Fibroblast of skin of right biceps (primary cell): ENCODE data around the gene F7.
"Not testable (repeated sequence)": the region's sequence is repeated elsewhere in the genome, so short reads cannot be mapped to it uniquely, and the experiment has no call there.

Source experiments
- DNase-seq: peaks from one replicate; pipeline ENCODE4 v3.0.0-alpha.2; 2013

Gene F7

GRCh38 chr13:113073942-113074341, 31.6 kb upstream of the F7 start:
- DNase-seq = no peak

GRCh38 chr13:113074401-113074800, 31.2 kb upstream of the F7 start:
- DNase-seq = no peak

DNA sequence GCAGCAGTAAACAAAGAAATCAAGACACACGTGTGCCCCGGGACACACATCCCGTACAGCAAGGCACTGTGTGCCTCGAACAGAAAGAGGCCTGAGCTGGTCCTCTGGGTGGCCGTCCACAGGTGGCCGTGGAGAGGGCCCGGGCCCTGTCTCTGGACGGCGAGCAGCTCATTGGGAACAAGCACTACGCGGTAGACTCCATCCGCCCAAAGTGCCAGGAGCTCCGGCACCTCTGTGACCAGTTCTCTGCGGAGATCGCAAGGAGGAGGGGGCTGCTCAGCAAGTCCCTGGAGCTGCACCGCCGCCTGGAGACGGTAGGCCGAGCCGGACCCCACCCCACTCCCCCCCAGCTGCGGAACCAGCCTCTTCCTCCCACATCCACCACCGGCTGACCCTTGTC, 30.7 kb upstream of the F7 start:
- no peak for DNase-seq

DNA sequence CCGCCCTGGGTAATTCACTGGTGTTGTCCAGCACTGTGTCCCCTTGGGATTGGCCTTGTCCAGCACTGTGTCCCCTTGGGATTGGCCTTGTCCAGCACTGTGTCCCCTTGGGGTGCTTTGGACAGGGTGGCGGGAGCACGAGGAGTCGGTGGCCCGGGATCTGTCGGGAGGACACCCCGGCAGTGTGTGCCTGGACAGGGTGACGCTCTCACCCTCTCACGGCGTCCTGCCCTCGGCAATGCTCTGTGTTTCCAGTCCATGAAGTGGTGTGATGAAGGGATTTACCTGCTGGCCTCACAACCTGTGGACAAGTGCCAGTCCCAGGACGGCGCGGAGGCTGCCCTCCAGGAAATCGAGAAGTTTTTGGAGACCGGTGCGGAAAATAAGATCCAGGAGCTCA, 29.9 kb upstream of the F7 start:
- no peak for DNase-seq

- DNase-seq = no peak
Measured at GRCh38 chr13:113076681-113077401, 28.8 kb upstream of the F7 start.

DNA sequence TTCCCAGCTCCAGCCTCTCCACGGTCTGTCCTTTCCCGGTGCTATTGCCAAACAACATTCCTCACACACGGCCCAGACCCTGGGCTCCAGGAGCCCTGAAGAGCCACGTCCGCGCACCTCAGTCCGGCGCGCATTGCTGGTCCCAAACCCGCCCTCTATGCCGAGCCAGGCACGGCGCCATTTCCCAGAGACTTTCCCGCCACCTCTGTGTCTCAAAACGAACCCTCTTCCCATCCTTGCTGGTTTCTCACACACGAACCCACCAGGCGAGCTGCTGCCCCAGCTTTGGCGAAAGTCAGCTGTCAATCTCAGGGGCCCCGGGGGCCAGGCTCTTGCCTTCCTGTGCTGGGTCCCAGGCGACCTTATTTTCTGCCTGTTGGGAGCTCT, 28.0 kb upstream of the F7 start:
- no peak for DNase-seq

DNA sequence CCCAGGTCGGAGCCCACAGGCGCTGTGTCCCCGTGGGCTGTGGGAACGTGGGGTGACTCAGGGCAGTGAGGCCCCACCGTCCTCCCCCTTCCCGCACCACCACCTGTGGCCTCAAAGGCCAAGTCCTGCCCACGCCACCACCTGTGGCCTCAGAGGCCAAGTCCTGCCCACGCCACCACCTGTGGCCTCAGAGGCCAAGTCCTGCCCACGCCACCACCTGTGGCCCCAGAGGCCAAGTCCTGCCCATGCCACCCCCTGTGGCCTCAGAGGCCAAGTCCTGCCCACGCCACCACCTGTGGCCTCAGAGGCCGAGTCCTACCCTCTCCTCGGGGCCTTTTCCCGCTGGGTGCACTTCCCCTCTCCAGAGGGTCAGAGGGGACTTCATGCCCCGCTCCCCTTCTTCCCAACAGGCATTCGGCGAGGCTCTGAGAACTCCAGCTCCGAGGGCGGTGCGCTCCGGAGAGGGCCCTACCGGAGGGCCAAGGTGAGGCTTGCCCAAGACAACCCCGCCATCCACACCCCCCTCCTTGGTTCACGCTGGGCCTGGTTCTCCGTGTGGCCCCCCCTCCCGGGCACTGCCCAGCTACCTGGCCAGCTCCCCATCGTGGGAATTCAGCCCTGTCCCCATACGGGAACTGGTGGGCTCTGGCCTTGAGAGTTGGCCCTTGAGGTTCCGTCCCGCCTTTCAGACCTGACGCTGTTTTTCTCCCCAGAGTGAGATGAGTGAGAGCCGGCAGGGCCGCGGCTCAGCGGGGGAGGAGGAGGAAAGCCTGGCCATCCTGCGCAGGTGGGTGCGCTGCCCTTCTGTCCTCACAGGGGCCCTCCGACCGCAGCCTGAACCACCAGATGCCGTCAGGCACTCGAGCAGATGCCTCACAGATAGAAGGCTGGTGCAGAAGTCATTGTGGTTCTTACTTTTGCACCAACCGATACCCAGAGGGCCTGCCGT, 27.4 kb upstream of the F7 start:
- DNase-seq = no peak

GRCh38 chr13:113078902-113079780, 26.4 kb upstream of the F7 start:
- DNase-seq = no peak

DNA sequence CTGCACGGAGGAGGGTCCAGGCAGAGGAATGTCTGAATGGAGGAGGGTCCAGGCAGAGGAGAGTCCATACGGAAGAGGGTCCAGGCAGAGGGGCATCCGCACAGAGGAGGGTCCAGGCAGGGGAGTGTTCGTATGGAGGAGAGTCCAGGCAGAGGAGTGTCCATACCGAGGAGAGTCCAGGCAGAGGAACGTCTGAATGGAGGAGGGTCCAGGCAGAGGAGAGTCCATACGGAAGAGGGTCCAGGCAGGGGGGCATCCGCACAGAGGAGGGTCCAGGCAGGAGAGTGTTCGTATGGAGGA, 25.9 kb upstream of the F7 start:
- not testable (repeated sequence) for DNase-seq

DNA sequence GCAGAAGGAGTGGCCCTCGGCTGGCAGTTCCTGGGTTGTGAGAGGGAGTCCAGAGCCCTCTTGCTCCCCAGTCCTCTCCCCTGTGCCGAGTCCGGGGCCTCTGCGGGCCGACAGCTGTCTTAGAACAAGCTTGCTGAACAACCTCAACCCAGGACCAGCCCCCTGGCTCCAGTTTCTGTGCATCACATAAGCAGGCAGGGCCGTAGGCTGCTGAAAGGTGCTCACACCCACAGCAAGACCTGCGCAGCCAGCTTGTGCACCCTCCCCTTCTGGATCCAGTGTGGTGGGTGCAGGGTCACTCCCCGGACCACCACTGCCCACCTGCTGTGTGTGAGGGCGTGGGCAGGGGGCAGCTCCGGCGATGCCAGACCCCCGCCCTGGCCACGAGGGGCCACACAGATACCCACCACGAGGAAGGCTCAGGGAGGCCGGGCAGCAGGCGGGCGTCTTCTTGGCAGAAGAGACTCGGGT, 25.2 kb upstream of the F7 start:
- DNase-seq = no peak

- DNase-seq = no peak
Measured at GRCh38 chr13:113080901-113081521, 24.6 kb upstream of the F7 start.

GRCh38 chr13:113082198-113083021, 23.2 kb upstream of the F7 start:
- DNase-seq = no peak

DNA sequence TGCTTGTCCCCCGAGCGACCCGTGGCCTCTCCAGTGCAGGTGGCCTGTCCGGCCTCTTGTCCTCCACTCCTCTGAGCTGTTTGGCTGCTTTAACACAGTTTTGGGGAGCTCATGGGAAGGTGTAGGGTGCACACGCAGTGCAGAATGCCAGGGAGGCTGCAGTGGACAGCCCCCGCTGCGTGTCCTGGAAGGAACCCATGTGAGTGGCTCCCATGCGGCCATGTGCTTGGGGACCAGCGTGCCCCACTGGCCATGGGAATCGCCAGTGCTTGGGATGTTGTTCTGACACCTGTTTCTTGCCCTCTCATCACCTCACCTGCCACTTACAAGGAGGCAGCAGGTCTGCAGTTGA, 22.6 kb upstream of the F7 start:
- DNase-seq = no peak

DNA sequence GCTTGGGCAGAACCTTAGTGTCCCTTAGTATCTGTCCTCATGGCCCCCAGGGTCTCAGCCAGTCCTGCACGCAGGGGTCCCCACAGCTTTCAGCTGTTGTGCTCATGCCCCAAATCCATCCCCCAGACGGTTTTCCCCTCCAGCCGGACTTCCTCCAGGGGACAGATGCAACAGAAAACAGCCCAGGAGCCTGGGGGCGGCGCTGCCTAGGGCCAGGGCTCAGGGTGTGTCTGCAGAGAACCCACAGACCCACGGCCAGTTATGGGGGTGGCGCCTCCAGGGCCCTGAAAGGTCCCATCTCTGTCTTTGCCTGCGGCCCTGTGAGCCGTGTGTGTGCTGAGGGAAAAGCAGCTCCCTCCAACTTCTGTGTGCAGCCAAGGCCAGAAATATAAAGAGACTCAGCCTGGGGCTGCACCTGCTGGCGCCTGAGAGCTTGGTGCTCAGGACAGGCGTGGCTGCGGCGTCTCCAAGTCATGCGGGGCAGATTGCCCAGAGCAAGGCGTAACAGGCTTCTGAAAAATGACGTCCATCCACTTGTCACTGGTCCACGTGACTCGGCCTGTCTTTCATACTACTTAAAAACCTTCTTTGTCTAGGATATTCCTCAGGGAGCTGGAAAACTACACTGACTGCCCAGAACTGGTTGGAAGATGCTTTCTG, 22.1 kb upstream of the F7 start:
- no peak for DNase-seq

DNA sequence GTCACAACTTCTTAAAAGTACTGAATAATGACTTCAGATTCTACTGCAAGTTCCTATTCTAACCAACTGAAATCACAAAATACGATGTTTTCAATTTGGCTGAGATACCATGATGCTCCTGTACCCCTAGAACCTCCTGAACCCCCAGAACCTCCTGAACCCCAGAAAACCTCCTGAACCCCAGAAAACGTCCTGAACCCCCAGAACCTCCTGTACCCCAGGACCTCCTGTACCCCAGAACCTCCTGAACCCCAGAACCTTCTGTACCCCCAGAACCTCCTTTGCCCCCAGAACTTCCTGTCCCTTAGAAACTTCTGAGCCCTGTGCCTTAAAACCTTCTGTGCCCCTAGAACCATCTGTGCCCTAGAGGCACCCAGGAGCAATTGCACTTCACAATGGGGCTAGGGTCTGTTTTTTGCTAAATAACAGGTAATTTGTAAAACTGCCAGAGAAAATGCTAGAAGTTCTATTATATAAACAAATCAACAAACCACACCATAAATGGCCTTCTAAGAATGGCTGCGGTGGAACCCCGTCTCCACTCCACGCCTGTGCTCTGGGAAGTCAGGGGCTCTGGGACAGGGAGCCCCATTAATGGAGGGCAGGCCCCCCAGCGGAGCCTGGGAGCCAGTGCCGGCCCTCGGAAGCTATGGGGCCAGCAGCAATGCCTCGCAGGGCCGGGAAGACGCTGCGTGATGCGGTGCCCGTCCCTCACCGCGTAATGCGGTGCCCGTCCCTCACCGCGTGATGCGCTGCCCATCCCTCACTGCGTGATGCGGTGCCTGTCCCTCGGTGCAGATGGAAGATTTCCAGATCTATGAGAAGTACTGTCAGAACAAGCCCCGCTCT, 21.3 kb upstream of the F7 start:
- no peak for DNase-seq

GRCh38 chr13:113084943-113085540, 20.5 kb upstream of the F7 start:
- no peak for DNase-seq

DNA sequence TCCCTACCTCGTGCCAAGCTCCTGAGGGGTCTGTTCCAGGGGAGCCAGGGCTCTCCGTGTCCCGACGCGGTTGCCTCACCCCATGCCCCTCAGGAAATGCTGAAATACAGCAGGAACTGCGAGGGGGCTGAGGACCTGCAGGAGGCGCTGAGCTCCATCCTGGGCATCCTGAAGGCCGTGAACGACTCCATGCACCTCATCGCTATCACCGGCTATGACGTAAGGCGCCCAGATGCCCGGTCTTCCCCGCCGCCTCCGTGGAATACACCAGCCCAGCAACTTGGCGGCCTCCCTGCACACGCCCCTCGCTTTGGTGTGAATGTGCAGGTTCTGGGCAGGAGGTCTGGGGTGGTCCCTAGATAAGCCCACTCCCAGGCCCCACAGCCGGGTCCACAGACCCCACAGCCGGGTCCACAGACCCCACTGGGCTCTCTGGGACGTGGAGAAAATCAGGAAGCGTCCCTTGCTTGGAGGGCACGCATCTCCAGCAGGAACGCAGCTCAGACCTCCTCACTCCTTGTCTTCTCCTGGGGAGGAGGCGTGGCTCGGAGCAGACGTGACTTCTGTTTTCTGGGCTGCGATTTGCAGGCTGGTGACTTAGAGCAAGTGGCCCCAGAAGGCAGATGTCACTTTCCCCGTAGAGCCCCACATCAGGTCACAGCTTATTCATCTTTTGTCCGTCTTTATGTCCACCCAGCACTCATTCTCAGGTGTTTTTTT, 19.4 kb upstream of the F7 start:
- no peak for DNase-seq

DNA sequence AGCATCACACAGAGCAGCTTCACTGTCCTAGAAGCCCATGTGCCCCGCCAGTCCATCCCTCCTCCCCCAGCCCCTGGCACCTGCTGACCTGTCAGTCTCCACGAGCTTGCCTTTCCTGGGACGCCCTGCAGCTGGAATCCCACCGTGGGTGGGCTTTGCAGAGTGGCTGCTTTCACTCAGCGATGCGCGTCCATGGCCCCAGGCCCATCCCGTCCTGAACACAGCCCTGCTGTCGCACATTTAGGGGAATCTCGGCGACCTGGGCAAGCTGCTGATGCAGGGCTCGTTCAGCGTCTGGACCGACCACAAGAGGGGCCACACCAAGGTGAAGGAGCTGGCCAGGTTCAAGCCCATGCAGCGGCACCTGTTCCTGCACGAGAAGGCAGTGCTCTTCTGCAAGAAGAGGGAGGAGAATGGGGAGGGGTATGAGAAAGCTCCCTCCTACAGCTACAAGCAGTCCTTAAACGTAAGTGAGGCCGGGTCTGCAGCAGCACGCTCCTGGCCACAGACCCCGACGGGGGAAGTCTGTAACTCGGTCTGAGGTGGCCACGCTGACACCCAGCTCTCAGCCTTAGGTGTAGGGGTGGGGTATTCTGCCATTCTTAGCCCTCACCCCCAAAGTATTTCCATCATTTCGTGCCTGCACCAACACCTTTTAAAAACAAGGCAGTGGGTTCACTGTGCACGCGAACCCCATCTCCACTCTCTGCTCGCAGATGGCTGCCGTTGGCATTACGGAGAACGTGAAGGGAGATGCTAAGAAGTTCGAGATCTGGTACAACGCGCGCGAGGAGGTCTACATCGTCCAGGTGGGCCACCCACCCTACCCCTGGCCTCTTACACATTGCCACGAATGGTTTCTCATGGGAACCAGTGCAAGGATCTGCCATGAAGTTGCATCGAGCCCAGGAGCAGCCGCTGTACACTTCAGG, 18.3 kb upstream of the F7 start:
- DNase-seq = no peak
